GM10266 (cell line): ENCODE measurements around the gene USP49.

ENCODE experiments used
- DNase-seq: peaks from one replicate; pipeline ENCODE4 v3.0.0; 2012; ENCODE audit errors: extremely low spot score
- CTCF ChIP-seq: IDR thresholded peaks from 2 replicates; pipeline ENCODE4 v1.5.1; 2012; ENCODE audit warnings: mild to moderate bottlenecking, low read depth; ENCODE audit not compliant: control insufficient read depth, insufficient read depth; ENCODE audit errors: missing control alignments

Gene USP49

GRCh38 chr6:41778895-41779294, 116.3 kb downstream of the USP49 start:
- no peak for TF ChIP-seq CTCF
- DNase-seq = no peak

GRCh38 chr6:41777551-41778285, 117.5 kb downstream of the USP49 start:
- no peak for DNase-seq
- no peak for TF ChIP-seq CTCF

- TF ChIP-seq CTCF = no peak
- DNase-seq = no peak
Observed at GRCh38 chr6:41775293-41775882, 119.8 kb downstream of the USP49 start.

- DNase-seq = no peak
- TF ChIP-seq CTCF = no peak
Observed at GRCh38 chr6:41774841-41775240, 120.3 kb downstream of the USP49 start.

GRCh38 chr6:41771058-41771983, 123.9 kb downstream of the USP49 start:
- DNase-seq = no peak
- TF ChIP-seq CTCF = no peak

- DNase-seq = no peak
- TF ChIP-seq CTCF = no peak
Observed at GRCh38 chr6:41770381-41771057, 124.7 kb downstream of the USP49 start.
